Upper lobe of left lung (tissue), 6 donors: ENCODE results near the gene SCYGR2. TPM values are rescaled to one million over a fixed set of nuclear protein-coding genes. Genes with fewer than 3 reads are reported as not detected.

Experiments used
- ATAC-seq, 2 donors: fragments of 200-7000 bp; cut with Tn5 transposase; one replicate each; pipeline ENCODE4 v1.9.1; 2022; ENCODE audit warnings: mild to moderate bottlenecking in 2 of 2, moderate library complexity in 2 of 2; ENCODE audit not compliant: low FRiP score in 2 of 2
- DNase-seq, 2 donors: peaks; one replicate each; pipeline ENCODE4 v3.0.0-alpha.2; 2019 to 2020
- H3K27ac ChIP-seq, 4 donors: fragments of 200-600 bp; sonication (generic); one replicate each; pipeline ENCODE4 v1.5.1; 2016 to 2019
- H3K27me3 ChIP-seq, 4 donors: fragments of 200-600 bp; sonication (generic); one replicate each; pipeline ENCODE4 v1.5.1; 2017 to 2019
- H3K36me3 ChIP-seq, 4 donors: fragments of 200-600 bp; sonication (generic); one replicate each; pipeline ENCODE4 v1.5.1; 2016 to 2019
- H3K4me1 ChIP-seq, 4 donors: fragments of 200-600 bp; sonication (generic); one replicate each; pipeline ENCODE4 v1.5.1; 2018 to 2019
- H3K4me3 ChIP-seq, 4 donors: fragments of 200-600 bp; sonication (generic); one replicate each; pipeline ENCODE4 v1.5.1; 2017 to 2019; ENCODE audit warnings: mild to moderate bottlenecking in 2 of 4, moderate library complexity in 1 of 4
- H3K9me3 ChIP-seq, 4 donors: fragments of 200-600 bp; sonication (generic); one replicate each; pipeline ENCODE4 v1.5.1; 2018 to 2019
- EP300 ChIP-seq, 4 donors: sonication (generic); formaldehyde crosslinking; IDR thresholded peaks; one replicate each; pipeline ENCODE4 v1.5.1; 2017; ENCODE audit warnings: antibody characterized with exemption in 4 of 4, control low read depth in 2 of 4
- POLR2A ChIP-seq, 4 donors: fragments of 450-650 bp; IDR thresholded peaks; one replicate each; pipeline ENCODE4 v1.5.1; 2016 to 2017; ENCODE audit warnings: antibody characterized with exemption in 4 of 4, mild to moderate bottlenecking in 2 of 4
- POLR2AphosphoS5 ChIP-seq, 2 donors: sonication (generic); formaldehyde crosslinking; IDR thresholded peaks; one replicate each; pipeline ENCODE4 v1.5.1; 2017; ENCODE audit warnings: antibody characterized with exemption in 2 of 2
- WGBS, 2 donors: methylation state at CpG; one replicate each; pipeline ENCODE4 v1.1.5; 2017 to 2018; 5-methylcytosine and 5-hydroxymethylcytosine counted together
- total RNA-seq, 6 donors: library from RNA; depleted of rRNA in 4 of 6; stranded (reverse); fragments of >200 nt in 4 of 6; gene quantifications; one replicate each; pipeline versions ENCODE4 v1.1.0 to v1.2.1, GENCODE V29; 2016 to 2021
- TF ChIP-seq, protein P1 (sequence below), 6 experiments: fragments of 450-650 bp in 4 of 6; fragments of 200-600 bp in 2 of 6; sonication (generic) in 2 of 6; IDR thresholded peaks; one replicate each; pipeline ENCODE4 v1.5.1; 2016 to 2019; ENCODE audit warnings: antibody characterized with exemption in 6 of 6
- donor health status: DM: no; HTN: no; CAD: no; lungs with moderate emphysema.
- donor health status: DM: no; HTN: yes; CAD: no; lungs with severe emphysema.

SCYGR2 gene
- total RNA-seq, 6 donors from 2014 or later, result not detected

DNA sequence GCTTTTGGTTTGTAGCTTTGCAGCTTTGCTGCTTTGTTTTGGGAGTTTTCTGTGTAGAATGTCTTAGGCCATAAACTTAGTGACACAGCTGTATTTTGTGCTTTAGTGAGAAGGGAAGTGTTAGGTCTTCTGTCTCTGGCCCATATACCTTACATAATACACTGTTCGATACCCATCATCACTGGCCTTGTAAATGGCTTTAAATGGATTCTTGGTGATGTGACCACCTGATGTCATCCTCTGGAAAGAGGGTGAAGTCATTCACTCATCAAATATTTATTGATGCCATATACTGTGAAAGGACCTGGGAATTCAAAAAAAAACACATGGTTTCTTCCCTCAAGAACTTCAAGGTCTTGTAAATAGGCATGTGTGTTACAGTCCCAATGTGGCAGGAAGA is 18.9 kb upstream of the SCYGR2 start:
- H3K36me3 ChIP-seq, result no peaks in the 10 kb centered on the region
- H3K9me3 ChIP-seq, result peaks cover 0 to 14% (median 3%) of the 10 kb centered on the region in 4 donors
- DNase-seq (no peak), ATAC-seq (no peak)
- H3K27ac ChIP-seq, result no peak overlapping the region
- 96 to 100% methylated on average over 1 of the region's 1 CpG for WGBS, 2 donors
- no peaks in the 10 kb centered on the region for H3K27me3 ChIP-seq
- TF ChIP-seq POLR2A (IDR thresholded peaks at IDR 0.05), result no peak
- TF ChIP-seq, protein P1, sequence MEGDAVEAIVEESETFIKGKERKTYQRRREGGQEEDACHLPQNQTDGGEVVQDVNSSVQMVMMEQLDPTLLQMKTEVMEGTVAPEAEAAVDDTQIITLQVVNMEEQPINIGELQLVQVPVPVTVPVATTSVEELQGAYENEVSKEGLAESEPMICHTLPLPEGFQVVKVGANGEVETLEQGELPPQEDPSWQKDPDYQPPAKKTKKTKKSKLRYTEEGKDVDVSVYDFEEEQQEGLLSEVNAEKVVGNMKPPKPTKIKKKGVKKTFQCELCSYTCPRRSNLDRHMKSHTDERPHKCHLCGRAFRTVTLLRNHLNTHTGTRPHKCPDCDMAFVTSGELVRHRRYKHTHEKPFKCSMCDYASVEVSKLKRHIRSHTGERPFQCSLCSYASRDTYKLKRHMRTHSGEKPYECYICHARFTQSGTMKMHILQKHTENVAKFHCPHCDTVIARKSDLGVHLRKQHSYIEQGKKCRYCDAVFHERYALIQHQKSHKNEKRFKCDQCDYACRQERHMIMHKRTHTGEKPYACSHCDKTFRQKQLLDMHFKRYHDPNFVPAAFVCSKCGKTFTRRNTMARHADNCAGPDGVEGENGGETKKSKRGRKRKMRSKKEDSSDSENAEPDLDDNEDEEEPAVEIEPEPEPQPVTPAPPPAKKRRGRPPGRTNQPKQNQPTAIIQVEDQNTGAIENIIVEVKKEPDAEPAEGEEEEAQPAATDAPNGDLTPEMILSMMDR (IDR thresholded peaks at IDR 0.05), result no peak
- no peak for TF ChIP-seq POLR2AphosphoS5 (IDR thresholded peaks at IDR 0.05)
- TF ChIP-seq EP300 (IDR thresholded peaks at IDR 0.05), result no peak
- H3K4me3 ChIP-seq, result no peak overlapping the region
- H3K4me1 ChIP-seq, result no peaks in the 10 kb centered on the region

DNA sequence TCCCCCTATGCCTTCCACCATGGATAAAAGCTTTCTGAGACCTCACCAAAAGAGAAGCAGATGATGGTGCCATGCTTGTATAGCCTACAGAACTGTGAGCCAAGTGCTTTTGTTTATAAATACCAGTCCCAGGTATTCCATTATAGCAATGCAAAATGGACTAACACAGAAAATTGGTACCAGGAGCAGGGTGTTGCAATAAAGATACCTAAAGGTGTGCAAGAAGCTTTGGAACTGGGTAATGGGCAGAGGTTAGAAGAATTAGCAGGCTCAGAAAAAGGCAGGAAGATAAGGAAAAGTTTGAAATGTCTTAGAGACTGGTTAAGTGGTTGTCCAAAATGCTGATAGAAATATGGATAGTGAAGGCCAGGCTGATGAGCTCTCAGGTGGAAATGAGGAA is 16.3 kb upstream of the SCYGR2 start:
- DNase-seq, result no peak
- no peaks in the 10 kb centered on the region for H3K27me3 ChIP-seq
- no peak overlapping the region for H3K4me3 ChIP-seq
- H3K36me3 ChIP-seq, result no peaks in the 10 kb centered on the region
- TF ChIP-seq, protein P1 (IDR thresholded peaks at IDR 0.05), result no peak
- TF ChIP-seq EP300 (IDR thresholded peaks at IDR 0.05) (no peak), POLR2A (IDR thresholded peaks at IDR 0.05) (no peak), POLR2AphosphoS5 (IDR thresholded peaks at IDR 0.05) (no peak)
- no peak overlapping the region for H3K27ac ChIP-seq
- no peak for ATAC-seq
- H3K4me1 ChIP-seq, result no peaks in the 10 kb centered on the region
- peaks cover 0 to 14% (median 3%) of the 10 kb centered on the region in 4 donors for H3K9me3 ChIP-seq

DNA sequence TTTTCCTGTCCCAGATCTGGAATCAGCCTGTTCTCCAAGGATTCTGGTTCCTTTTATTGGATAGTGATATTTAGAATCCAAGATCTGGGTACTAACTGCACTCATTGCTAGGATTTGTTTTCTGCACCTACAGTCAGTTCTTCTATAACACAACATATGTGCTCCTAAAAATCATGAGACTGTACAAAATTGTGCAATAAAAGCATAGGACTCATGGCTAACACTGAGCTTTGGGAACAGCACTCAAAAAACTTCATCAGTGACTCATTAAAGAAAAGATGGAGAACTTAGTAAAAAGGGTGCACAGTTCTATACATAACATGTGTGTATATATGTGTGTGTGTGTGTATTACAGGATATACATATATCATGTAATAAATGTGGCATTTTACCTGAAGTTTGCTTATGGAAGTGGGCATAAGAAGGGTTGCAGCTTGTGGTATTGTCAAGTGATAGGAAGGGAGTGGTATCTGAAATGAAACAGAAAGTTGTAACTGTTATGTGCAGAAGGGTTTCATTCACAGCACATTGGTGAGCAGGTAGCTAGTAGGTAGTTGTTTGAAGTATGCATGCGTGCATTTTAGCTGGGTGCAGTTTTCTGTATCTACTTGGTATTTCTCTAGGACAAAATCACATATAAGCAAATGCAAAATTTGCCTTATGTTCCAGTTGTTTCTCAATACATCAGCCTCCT is 5.9 kb upstream of the SCYGR2 start:
- DNase-seq, result no peak
- TF ChIP-seq POLR2A (IDR thresholded peaks at IDR 0.05) (no peak), POLR2AphosphoS5 (IDR thresholded peaks at IDR 0.05) (no peak), EP300 (IDR thresholded peaks at IDR 0.05) (no peak)
- TF ChIP-seq, protein P1 (IDR thresholded peaks at IDR 0.05), result no peak
- no peak overlapping the region for H3K4me3 ChIP-seq
- H3K27me3 ChIP-seq, result no peaks in the 10 kb centered on the region
- H3K4me1 ChIP-seq, result no peaks in the 10 kb centered on the region
- ATAC-seq, result no peak
- no peaks in the 10 kb centered on the region for H3K9me3 ChIP-seq
- no peak overlapping the region for H3K27ac ChIP-seq
- H3K36me3 ChIP-seq, result no peaks in the 10 kb centered on the region
- 77 to 78% methylated on average over 1 of the region's 1 CpG for WGBS, 2 donors

DNA sequence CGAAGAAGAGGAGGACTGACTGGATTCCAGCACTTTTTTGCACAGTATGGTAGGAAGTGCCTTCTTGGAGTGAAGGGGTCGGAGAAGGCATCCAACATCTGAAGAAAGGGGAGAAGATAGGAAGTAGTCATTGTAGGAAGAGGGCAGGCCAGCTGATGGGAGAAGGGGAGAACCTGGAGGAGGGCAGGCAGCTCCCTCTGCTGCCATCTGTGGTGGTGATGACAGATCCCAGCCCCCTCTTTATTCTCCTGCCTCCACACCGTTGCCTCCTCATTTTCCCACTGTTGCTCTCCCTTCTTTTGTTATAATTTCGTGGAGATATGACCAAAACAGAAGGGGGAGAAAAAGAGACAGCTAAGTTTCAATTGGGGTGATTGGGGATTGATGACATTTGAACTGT is 2.9 kb upstream of the SCYGR2 start:
- Histone ChIP-seq H3K4me1 (no peaks in the 10 kb centered on the region), H3K4me3 (no peak overlapping the region), H3K27ac (no peak overlapping the region), H3K27me3 (no peaks in the 10 kb centered on the region), H3K9me3 (no peaks in the 10 kb centered on the region), H3K36me3 (no peaks in the 10 kb centered on the region)
- WGBS, 2 donors, result 57 to 64% methylated on average over 4 of the region's 4 CpGs
- ATAC-seq (no peak), DNase-seq (no peak)
- TF ChIP-seq EP300 (IDR thresholded peaks at IDR 0.05), result no peak
- TF ChIP-seq, protein P1 (IDR thresholded peaks at IDR 0.05), result no peak
- TF ChIP-seq POLR2AphosphoS5 (IDR thresholded peaks at IDR 0.05), result no peak
- TF ChIP-seq POLR2A (IDR thresholded peaks at IDR 0.05), result no peak

DNA sequence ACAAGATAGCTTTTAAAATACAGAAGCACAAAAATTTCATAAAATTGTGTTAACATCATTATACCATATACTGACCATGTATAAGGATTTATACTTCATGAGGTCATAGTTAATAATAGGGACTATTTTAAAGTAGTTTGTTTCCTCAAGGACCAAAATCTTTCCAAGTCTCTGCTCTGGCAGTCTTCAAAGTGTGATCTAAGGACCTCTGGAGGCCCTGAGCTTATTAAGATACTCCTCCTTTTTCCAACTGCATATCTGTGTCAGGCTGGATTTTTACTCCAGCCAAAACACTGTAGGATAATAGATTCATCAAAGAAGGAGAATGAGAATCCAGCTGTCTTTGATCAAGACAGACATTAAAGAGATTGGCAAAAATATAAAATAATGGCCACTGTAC is 1.7 kb upstream of the SCYGR2 start:
- Histone ChIP-seq H3K27ac (no peak overlapping the region), H3K4me1 (no peaks in the 10 kb centered on the region), H3K36me3 (no peaks in the 10 kb centered on the region), H3K4me3 (no peak overlapping the region), H3K27me3 (no peaks in the 10 kb centered on the region), H3K9me3 (no peaks in the 10 kb centered on the region)
- DNase-seq (no peak), ATAC-seq (peak in 1 of 2 donors; percentile 45)
- TF ChIP-seq POLR2AphosphoS5 (IDR thresholded peaks at IDR 0.05), result no peak
- no peak for TF ChIP-seq POLR2A (IDR thresholded peaks at IDR 0.05)
- TF ChIP-seq, protein P1 (IDR thresholded peaks at IDR 0.05), result no peak
- TF ChIP-seq EP300 (IDR thresholded peaks at IDR 0.05), result no peak
